Omental fat pad (tissue), 4 donors: ENCODE data around the gene RPL36AL. TPM values are rescaled to one million over a fixed set of nuclear protein-coding genes. Genes with fewer than 3 reads are reported as not detected.
"Not testable (repeated sequence)": the region's sequence is repeated elsewhere in the genome, so short reads cannot be mapped to it uniquely, and the experiment has no call there.

Experiments used
- ATAC-seq: fragments of 150-250 bp; one replicate; pipeline ENCODE4 v1.9.1; 2016; ENCODE audit warnings: mild to moderate bottlenecking, moderate library complexity; ENCODE audit not compliant: low FRiP score
- DNase-seq: peaks from one replicate; pipeline ENCODE4 v3.0.0-alpha.2; 2019; ENCODE audit warnings: low spot score
- total RNA-seq, 4 donors: library from RNA; depleted of rRNA; stranded (reverse); fragments of >200 nt; gene quantifications; one replicate each; pipeline ENCODE4 v1.1.0, GENCODE V29; 2016
- TF ChIP-seq, protein P1 (sequence below), 3 donors: fragments of 450-650 bp; IDR thresholded peaks; one replicate each; pipeline ENCODE4 v1.5.1; 2016 to 2017; ENCODE audit warnings: antibody characterized with exemption in 3 of 3, mild to moderate bottlenecking in 3 of 3, moderate library complexity in 2 of 3

Gene RPL36AL
- total RNA-seq, 4 donors from 2014 or later = 150 to 280 (median 234) TPM

DNA sequence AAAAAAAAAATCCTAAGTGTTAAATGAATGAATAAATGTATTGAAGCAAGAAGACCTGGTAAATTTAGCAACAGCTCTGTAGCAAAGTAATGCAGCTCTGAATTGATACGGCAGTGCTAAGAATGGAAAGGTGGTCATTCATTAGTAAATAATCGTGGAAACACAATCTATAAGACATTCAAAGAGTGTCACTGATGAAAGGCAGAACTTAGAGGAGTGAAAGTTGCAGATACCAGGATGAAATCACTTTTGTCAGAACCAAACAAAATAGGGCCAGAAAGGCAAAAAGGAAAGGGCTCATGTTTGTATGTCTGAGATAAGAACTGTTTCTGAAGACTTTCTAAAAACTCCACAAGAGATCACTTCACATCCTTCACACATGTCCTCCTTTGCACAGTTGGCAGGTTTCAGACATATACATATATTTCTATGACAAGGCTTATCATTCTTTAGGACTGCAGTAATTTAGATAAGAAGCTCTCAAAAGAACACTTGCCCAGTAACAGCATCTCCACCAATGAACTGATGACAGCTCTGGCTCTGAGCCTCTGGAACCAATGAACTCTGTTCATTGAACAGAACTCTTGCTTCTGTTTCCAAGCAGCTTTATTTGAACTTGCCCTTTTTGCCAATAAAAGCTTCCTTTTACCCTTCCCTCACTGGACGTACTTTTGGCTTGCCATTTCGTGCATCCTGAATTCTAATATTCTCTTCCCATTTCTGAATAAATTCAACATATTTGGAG is 25.9 kb downstream of the RPL36AL start:
- TF ChIP-seq, protein P1, sequence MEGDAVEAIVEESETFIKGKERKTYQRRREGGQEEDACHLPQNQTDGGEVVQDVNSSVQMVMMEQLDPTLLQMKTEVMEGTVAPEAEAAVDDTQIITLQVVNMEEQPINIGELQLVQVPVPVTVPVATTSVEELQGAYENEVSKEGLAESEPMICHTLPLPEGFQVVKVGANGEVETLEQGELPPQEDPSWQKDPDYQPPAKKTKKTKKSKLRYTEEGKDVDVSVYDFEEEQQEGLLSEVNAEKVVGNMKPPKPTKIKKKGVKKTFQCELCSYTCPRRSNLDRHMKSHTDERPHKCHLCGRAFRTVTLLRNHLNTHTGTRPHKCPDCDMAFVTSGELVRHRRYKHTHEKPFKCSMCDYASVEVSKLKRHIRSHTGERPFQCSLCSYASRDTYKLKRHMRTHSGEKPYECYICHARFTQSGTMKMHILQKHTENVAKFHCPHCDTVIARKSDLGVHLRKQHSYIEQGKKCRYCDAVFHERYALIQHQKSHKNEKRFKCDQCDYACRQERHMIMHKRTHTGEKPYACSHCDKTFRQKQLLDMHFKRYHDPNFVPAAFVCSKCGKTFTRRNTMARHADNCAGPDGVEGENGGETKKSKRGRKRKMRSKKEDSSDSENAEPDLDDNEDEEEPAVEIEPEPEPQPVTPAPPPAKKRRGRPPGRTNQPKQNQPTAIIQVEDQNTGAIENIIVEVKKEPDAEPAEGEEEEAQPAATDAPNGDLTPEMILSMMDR (IDR thresholded peaks at IDR 0.05) = no peak
- ATAC-seq = no peak
- DNase-seq = no peak

DNA sequence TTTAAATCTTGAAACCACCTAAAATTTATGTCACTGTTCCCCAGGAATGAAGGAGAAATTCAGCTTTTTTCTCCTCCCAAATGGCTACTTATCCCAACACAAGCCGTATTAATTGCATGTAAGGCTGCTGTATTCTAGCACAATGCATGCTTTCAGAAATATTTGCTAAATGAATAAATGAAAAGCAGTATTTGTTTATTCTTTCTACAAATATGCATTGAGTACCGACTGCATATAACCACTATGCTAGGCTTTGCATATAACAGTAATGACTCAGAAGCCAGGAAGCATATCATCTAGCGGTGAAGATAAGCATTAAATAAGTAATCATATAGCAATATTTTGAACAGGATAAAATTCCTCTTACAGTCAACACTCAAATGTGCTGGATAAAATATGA is 27.4 kb downstream of the RPL36AL start:
- TF ChIP-seq, protein P1 (IDR thresholded peaks at IDR 0.05) = no peak

DNA sequence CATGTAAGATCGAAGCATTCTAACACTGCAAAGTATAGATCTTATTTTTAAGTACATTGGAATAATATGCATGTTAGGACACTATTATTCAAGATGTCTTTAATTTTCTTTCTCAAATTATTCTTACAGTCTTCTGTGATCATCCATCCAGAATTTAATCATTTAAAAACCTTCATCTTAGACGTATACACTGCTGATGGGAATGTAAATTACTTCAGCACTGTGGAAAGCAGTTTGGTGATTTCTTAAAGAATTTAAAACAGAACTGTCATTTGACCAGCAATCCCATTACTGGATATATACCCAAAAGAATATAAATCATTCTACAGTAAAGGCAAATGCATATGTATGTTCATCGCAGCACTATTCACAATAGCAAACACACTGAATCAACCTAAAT is 31.0 kb downstream of the RPL36AL start:
- ATAC-seq (no peak), DNase-seq (no peak)
- TF ChIP-seq, protein P1 (IDR thresholded peaks at IDR 0.05) = no peak

More for the DNA sequence above, 27.4 kb downstream of the RPL36AL start:
- no peak for DNase-seq
- ATAC-seq = no peak

DNA sequence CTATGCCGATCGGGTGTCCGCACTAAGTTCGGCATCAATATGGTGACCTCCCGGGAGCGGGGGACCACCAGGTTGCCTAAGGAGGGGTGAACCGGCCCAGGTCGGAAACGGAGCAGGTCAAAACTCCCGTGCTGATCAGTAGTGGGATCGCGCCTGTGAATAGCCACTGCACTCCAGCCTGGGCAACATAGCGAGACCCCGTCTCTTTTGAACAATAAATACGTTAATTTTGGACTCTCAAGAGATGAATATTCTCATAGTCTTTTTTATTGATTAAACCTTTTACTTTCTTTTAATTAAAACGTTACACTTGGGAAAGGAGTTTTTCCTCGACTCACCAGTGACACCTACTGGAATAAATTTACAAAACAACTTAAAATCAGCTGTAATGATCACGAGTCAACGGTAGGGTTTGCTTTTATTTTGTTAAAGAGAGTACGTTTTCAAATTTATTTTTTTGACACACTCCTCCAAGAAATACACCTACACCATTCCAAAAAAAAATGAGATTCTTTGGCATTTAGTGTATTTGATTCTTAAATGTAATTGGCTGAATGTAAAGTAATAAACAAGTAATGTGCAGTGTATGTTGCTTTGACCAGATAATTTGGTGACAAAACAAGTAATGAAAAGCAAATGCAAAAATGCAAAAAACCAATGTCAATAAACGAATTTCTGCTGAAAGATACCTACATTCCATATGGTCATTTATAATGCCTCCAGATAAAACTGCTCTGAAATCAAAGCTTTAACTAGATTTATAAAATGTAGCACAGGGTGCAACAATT is 33.6 kb downstream of the RPL36AL start:
- ATAC-seq (peak; percentile 44), DNase-seq (no peak)
- TF ChIP-seq, protein P1 (IDR thresholded peaks at IDR 0.05) = peak in 2 of 3 donors; percentile 45 to 48

DNA sequence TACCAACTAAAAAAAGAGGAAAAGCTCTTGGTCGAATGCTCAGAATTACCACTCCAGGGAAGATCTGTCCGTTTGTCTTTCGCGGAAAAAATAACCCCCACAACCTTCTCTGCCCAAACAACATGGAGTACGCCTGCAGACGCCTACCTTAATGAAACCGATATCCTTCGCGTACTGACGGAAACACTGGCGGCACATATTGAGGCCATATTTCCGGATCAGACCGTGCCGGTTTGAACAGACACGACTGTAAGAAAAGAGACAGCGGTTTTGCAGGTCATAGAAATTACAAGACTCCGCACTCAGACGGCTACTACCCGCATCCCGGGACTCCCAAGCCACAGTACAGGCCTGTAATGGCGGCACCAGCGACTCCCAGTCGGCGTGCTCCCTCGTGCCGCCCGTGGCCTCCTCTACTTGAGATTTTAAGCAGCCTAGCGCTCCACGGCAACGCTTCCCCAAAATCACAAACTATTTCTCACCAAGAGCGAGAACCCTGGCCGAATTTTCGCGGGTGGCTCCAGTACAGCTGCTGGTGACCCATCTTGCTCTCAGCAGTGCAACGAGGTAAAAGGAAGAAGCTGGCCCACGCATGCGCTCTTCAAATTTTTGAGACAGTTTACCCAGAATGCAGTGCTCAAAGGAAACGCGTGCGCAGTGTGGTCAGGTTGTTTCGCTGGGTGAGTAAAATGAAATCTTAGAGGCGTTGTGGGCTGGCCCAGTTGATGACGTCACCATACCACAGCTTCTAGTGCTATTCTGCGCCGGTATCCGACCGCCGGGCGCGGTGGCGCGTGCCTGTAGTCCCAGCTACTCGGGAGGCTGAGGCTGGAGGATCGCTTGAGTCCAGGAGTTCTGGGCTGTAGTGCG is 34.4 kb downstream of the RPL36AL start, which contains the start of gene RPS29:
Gene RPS29 (minus strand): TSS at position 578 of the 870 bp plus-strand sequence. CDS start 34 bp downstream, at position 544.
- TF ChIP-seq, protein P1 (IDR thresholded peaks at IDR 0.05) = no peak
- DNase-seq (peak; percentile 96), ATAC-seq (peak; percentile 99)

DNA sequence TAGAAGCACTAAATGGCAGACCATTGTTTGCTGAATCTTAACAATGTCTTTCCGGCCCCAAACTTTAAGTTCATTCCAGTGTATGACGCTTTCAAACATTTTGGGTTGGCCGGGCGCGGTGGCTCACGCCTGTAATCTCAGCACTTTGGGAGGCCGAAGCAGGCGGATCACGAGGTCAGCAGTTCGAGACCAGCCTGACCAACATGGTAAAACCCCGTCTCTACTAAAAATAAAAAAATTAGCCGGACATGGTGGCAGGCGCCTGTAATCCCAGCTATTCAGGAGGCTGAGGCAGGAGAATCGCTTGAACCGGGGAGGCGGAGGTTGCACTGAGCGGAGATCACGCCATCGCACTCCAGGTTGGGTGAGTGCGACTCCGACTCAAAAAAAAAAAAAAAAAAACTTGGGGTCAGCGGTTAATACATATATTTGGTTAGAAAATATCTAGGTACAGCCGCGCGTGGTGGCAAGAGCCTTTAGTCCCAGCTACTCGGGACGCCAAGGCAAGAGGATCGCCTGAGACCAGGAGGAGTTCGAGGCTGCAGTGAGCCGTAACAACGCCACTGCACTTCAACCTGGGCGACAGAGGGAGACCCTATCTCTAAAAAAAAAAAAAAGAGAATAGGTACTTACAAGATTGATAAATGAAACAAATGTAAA is 35.3 kb downstream of the RPL36AL start:
- not testable (repeated sequence) for ATAC-seq, DNase-seq
